Measurements from ENCODE around the gene CHADL. TPM values are rescaled to one million over a fixed set of nuclear protein-coding genes. Genes with fewer than 3 reads are reported as not detected.

The CHADL gene
- total RNA-seq (2022; extraction: Qiagen RNA extraction; ENCODE audit: low read depth) = not detected in 5 replicates

GRCh38 chr22:41240377-41241132 lies at the start of gene CHADL:
CHADL (minus strand) TSS chr22:41240931; CDS start chr22:41240881, 50 bp downstream.

DNA sequence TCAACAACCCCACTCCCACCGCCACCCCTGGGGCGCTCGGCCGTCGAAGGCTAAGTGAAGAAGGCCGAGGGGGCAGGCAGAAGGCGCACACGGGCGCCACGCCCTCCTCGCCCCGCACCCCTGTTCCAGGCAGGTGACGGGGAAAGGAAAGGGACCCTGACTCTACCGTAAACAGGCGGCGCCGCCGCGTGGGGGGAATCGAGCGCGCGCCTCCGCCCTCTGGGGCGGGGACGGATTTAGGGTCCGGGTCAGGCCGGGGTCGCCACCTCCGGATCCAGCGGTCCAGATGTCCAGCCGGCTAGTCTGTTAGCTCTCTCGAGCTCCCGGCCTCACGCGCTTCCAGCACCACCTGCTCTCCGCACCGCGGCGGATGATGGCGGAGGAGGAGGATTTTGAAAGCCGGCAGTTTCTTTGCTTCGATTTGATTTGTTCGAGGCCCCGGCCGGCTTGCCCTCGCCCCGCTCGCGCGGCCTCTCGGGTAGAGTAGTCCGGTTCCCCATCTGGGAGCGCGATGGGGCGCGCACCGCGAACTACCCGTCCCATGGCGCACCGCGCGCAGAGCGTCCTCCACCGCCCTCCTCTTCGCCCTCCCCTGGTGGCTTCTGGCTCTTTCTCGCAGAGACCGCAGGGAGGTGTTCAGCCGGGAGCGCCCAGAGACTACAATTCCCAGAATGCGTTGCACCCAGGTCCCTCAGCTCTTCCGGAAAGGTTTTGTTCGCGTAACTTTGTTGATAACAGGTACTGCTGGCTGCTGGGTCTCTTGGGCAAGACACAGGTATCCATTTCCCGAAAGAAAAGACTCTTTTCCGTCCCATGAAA lies 45.3 kb upstream of the CHADL start, which contains the start of gene RANGAP1:
Gene RANGAP1 (minus strand): TSS at position 368 of the 819 bp plus-strand sequence. CDS start 5,143 bp downstream, outside the sequence.

DNA sequence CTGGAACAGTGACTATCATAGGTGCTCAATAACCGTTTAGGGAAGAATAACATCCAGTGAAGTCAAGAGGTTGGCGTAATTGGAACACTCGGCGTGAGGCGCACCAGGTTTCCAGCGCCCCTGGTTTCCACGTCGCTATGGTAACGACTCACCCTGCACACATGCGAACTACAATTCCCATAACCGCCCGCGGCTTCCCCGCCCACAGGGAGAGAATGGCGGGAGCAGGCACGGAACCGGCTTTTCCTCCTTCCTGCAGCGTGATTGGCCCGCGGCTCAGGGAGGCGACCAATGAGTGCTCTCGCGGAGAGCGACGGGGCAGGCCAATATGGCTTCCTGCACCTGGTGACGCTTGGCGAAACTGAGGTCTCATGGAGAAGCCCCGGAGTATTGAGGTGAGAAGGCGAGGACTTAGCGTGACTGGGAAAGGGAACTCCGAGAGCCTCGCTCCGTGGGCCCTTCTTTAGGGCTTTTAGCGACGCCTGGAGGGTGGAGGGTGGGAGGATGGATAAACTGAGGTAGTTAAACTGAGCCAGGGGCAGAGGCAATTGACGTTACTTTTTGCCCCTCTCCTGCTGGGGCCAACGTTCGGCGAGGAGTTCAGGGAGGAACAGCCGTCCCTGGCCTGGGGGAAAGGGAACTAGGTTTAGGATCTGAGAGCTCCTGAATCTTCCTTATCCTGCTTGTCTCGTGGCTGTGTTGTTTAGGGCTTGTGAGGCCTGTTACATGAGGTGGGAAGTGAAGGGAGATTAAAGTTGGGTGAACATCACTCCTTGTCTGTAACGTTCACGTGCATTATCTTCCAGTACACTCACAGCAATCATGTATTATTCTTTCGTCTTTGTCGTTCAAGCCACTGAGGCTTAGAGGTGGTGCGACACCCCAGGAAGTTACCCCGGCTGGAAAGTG lies 35.5 kb downstream of the CHADL start, which contains the start of gene L3MBTL2:
Gene L3MBTL2 (plus strand): TSS at position 321 of the 909 bp plus-strand sequence. CDS start 51 bp downstream, at position 372.

Other genes starting within 250 kb of the CHADL start
- gene EP300, start 148.3 kb downstream of the CHADL start, total RNA-seq (2022; extraction: Qiagen RNA extraction; ENCODE audit: low read depth) = 17.5 to 24.8 TPM (median 21.0 TPM) in 5 replicates
- 16.6 to 19.6 TPM (median 18.0 TPM) in 5 replicates for gene L3MBTL2, start 35.6 kb downstream of the CHADL start, total RNA-seq (2022; extraction: Qiagen RNA extraction; ENCODE audit: low read depth)
- 74.9 to 99.7 TPM (median 94.1 TPM) in 5 replicates for gene RANGAP1, start 45.3 kb upstream of the CHADL start, total RNA-seq (2022; extraction: Qiagen RNA extraction; ENCODE audit: low read depth)
- gene ZC3H7B, start 60.6 kb upstream of the CHADL start, total RNA-seq (2022; extraction: Qiagen RNA extraction; ENCODE audit: low read depth) = 18.9 to 26.1 TPM (median 23.2 TPM) in 5 replicates
- gene TEF, start 141.0 kb upstream of the CHADL start, total RNA-seq (2022; extraction: Qiagen RNA extraction; ENCODE audit: low read depth) = 0.90 to 1.1 TPM (median 1.0 TPM) in 5 replicates
- 20.1 to 23.4 TPM (median 22.5 TPM) in 5 replicates for gene TOB2, start 205.9 kb upstream of the CHADL start, total RNA-seq (2022; extraction: Qiagen RNA extraction; ENCODE audit: low read depth)
- 64.1 to 87.8 TPM (median 66.1 TPM) in 5 replicates for gene PHF5A, start 227.8 kb upstream of the CHADL start, total RNA-seq (2022; extraction: Qiagen RNA extraction; ENCODE audit: low read depth)
- 42.4 to 48.5 TPM (median 44.6 TPM) in 5 replicates for gene ACO2, start 228.2 kb upstream of the CHADL start, total RNA-seq (2022; extraction: Qiagen RNA extraction; ENCODE audit: low read depth)

All from A549 treated with RU486 at 1 μM for 4 hours (cell line).